A673 (cell line): ENCODE data around the gene LRRC10B. TPM values are rescaled to one million over a fixed set of nuclear protein-coding genes. Genes with fewer than 3 reads are reported as not detected.
A peak's percentile ranks its signal among the peaks of the same experiment; 100 is the strongest.

Experiments
- BruUV-seq: library from RNA; stranded (reverse); fragments of 400-500 nt; replicated peaks from 2 replicates; lab custom pipeline; 2021; lab: Mats Ljungman, UMichigan
- CTCF ChIA-PET: fragments of 300-600 bp; sonication (Branson Sonifier 250); formaldehyde crosslinking; loops from one replicate; lab custom pipeline; 2022; ENCODE audit warnings: antibody characterized with exemption; lab: Charles Lee
- POLR2A ChIA-PET: fragments of 300-600 bp; sonication (Branson Sonifier 250); formaldehyde crosslinking; loops from one replicate; lab custom pipeline; 2022; ENCODE audit warnings: antibody characterized with exemption; ENCODE audit not compliant: low non-redundant PET; lab: Charles Lee
- DNase-seq: peaks from one replicate; pipeline ENCODE4 v3.0.0-alpha.2; 2015; ENCODE audit warnings: low spot score
- H3K27ac ChIP-seq: fragments of 200-600 bp; sonication (generic); 2 replicates; pipeline ENCODE4 v1.5.1; 2016; ENCODE audit warnings: mixed run types, low read depth, mild to moderate bottlenecking, mixed read lengths, antibody characterized with exemption, low read length; ENCODE audit not compliant: poor library complexity, severe bottlenecking
- H3K27me3 ChIP-seq: fragments of 200-600 bp; sonication (generic); replicated peaks from 2 replicates; pipeline ENCODE4 v1.6.1; 2017; ENCODE audit warnings: mixed run types, low read depth, mild to moderate bottlenecking, mixed read lengths, antibody characterized with exemption, low read length; ENCODE audit not compliant: insufficient read depth, poor library complexity
- H3K36me3 ChIP-seq: fragments of 200-600 bp; sonication (generic); 2 replicates; pipeline ENCODE4 v1.6.1; 2016; ENCODE audit warnings: mixed run types, mild to moderate bottlenecking, mixed read lengths, antibody characterized with exemption, low read length; ENCODE audit not compliant: insufficient read depth, poor library complexity, severe bottlenecking
- H3K4me1 ChIP-seq: fragments of 200-600 bp; sonication (generic); 2 replicates; pipeline ENCODE4 v1.6.1; 2017; ENCODE audit warnings: mixed run types, mild to moderate bottlenecking, mixed read lengths, antibody characterized with exemption, low read length; ENCODE audit not compliant: insufficient read depth, poor library complexity, severe bottlenecking
- H3K4me3 ChIP-seq: fragments of 200-600 bp; sonication (generic); 2 replicates; pipeline ENCODE4 v1.5.1; 2016; ENCODE audit warnings: low read depth, mixed run types, mild to moderate bottlenecking, mixed read lengths, low read length; ENCODE audit not compliant: poor library complexity, severe bottlenecking
- H3K9me3 ChIP-seq: fragments of 200-600 bp; sonication (generic); 2 replicates; pipeline ENCODE4 v1.6.1; 2016; ENCODE audit warnings: mixed run types, low read depth, mild to moderate bottlenecking, mixed read lengths, antibody characterized with exemption, low read length; ENCODE audit not compliant: poor library complexity, severe bottlenecking
- CTCF ChIP-seq: fragments of 300-800, 200-600 bp; sonication (generic); conservative IDR thresholded peaks from 2 replicates; pipeline ENCODE4 v1.5.1; 2017; ENCODE audit warnings: low read depth, mild to moderate bottlenecking, antibody characterized with exemption, low read length, moderate library complexity, mixed read lengths
- EZH2 ChIP-seq: fragments of 200-600 bp; sonication (generic); IDR thresholded peaks from 2 replicates; pipeline ENCODE4 v1.6.1; 2017; ENCODE audit warnings: borderline replicate concordance, low read depth, mild to moderate bottlenecking, mixed read lengths, antibody characterized with exemption, low read length; ENCODE audit not compliant: poor library complexity, severe bottlenecking
- intact Hi-C: fragments of 100-400 bp; cut with micrococcal nuclease; formaldehyde crosslinking; loops from one replicate; pipeline ENCODE4 v1.10.0; 2022; ENCODE audit not compliant: unreplicated experiment
- total RNA-seq: library from RNA; stranded (reverse); gene quantifications from 2 replicates; pipeline ENCODE4 v1.2.3, GENCODE V29; 2021

Gene LRRC10B
- total RNA-seq, 1 experiment from 2014 or later, result 17.4 TPM

DNA sequence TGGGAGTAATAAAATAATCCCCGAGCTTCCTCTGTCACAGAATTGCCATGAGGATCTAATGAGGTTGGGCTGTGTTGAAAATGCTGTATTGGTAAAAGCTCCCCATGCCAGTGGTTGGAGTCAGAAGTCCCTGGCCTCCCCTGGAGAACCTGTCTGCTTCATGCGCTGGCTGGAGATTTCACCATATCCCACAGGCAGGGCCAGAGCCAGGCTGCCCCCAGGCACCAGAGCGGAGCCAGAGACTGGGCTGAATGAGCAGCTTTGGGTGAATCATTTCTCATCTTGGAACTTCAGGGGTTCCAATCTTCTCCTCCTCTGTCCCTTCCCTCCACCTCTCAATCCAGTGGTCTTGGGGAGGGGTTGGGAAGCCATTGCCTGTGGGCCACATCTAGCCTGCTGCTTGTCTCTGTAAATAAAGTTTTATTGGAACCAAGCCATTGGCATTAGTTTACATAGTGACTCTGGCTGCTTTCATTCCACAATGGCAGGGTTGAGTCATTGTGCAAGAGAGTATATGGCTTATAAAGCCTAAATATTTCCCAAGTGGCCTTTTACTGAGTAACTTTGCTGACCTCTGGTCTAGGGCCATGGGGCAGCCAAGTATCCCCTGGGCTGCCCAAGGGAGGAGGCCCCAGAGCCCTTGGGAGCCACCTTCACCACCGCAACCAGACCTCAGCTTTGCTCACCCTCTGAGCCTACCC, 35.2 kb downstream of the LRRC10B start:
- no peaks in the 10 kb centered on the region for H3K27me3 ChIP-seq
- no peaks in the 10 kb centered on the region for H3K4me1 ChIP-seq
- no peak for DNase-seq
- H3K36me3 ChIP-seq, result no peaks in the 10 kb centered on the region
- no peak overlapping the region for H3K4me3 ChIP-seq
- TF ChIP-seq CTCF (no peak), EZH2 (no peak)
- no peaks in the 10 kb centered on the region for H3K9me3 ChIP-seq
- ChIA-PET POLR2A (no interaction called here), CTCF (interaction anchor here (0.6 to 2.3 kb wide), 2 partner anchors 28 to 97 kb away, joined by 3 to 10 read pairs; no protein-coding TSS in a partner anchor)
- no peak overlapping the region for H3K27ac ChIP-seq
- BruUV-seq, result no TSS peak
- intact Hi-C loops, result no loop called here

DNA sequence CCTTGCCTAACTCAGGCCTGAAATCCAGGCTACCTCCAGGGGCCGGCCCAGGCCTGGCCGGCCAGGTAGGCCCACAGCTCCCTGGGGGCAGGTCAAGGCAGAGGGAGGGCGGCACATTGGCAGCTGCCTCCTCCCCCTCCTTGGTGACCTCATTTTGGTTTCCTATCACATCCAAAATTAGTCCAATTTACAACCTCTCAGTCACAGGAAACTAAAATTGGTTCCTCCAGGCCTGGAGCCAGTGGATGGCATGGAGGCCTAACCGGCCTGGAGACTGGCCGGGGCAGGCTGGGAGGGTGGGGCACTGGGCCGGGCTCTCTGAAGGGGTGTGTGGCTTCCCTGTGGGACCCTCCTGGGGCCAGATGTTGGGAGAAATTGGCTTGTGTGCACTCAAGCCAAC, 35.9 kb downstream of the LRRC10B start:
- intact Hi-C loops, result no loop called here
- POLR2A ChIA-PET, result no interaction called here
- CTCF ChIA-PET, result interaction anchor here (2.3 kb wide), 1 partner anchor 98 kb away, joined by 10 read pairs; no protein-coding TSS in a partner anchor

DNA sequence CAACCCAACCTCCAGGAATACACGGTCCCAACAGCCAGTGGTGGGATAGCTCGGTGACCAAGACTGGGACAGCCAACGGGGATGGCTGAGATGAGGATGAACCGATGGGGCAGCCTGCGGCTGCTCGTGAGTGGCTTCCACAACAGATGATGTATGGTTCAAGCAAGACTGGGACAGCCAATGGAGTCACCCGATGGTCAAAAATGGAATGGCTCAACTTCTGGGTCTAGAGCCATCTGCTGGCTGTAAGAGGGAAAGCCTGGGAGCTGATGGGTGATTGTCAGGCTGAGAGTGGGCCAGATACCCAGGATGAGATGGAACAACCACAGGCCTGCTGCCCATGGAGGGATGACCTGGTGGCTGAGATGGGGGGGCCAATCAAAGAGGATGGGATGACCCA, 36.8 kb downstream of the LRRC10B start:
- DNase-seq, result peak; percentile 35
- BruUV-seq, result no TSS peak
- H3K4me1 ChIP-seq, result no peaks in the 10 kb centered on the region
- no peaks in the 10 kb centered on the region for H3K27me3 ChIP-seq
- TF ChIP-seq EZH2, result no peak
- peak; percentile 60 for TF ChIP-seq CTCF
- ChIA-PET POLR2A (no interaction called here), CTCF (interaction anchor here (0.5 to 2.3 kb wide), 5 partner anchors 20 to 343 kb away, joined by 3 to 10 read pairs (median 3); no protein-coding TSS in a partner anchor)
- H3K9me3 ChIP-seq, result no peaks in the 10 kb centered on the region
- intact Hi-C loops, result no loop called here
- no peak overlapping the region for H3K4me3 ChIP-seq
- H3K36me3 ChIP-seq, result no peaks in the 10 kb centered on the region
- no peak overlapping the region for H3K27ac ChIP-seq

More for the DNA sequence above, 35.9 kb downstream of the LRRC10B start:
- Histone ChIP-seq H3K9me3 (no peaks in the 10 kb centered on the region), H3K27me3 (no peaks in the 10 kb centered on the region), H3K4me3 (no peak overlapping the region), H3K27ac (no peak overlapping the region), H3K4me1 (no peaks in the 10 kb centered on the region), H3K36me3 (no peaks in the 10 kb centered on the region)
- no peak for DNase-seq
- TF ChIP-seq EZH2, result no peak
- no peak for TF ChIP-seq CTCF
- no TSS peak for BruUV-seq
